Lower lobe of right lung (tissue), 2 donors: ENCODE measurements around the gene DOCK10. TPM values are rescaled to one million over a fixed set of nuclear protein-coding genes. Genes with fewer than 3 reads are reported as not detected.

Experiments
- ATAC-seq, 2 donors: fragments of 200-7000 bp; cut with Tn5 transposase; one replicate each; pipeline ENCODE4 v1.9.1; 2020 to 2022; ENCODE audit warnings: mild to moderate bottlenecking in 2 of 2, moderate library complexity in 2 of 2
- DNase-seq: peaks from one replicate; pipeline ENCODE4 v3.0.0-alpha.2; 2020
- H3K27ac ChIP-seq: fragments of 200-600 bp; one replicate; pipeline ENCODE4 v1.8.0; 2022
- H3K27me3 ChIP-seq: fragments of 200-600 bp; one replicate; pipeline ENCODE4 v1.8.0; 2022; ENCODE audit warnings: low read depth
- H3K36me3 ChIP-seq: fragments of 200-600 bp; one replicate; pipeline ENCODE4 v1.8.0; 2022; ENCODE audit warnings: mild to moderate bottlenecking
- H3K4me1 ChIP-seq: fragments of 200-600 bp; one replicate; pipeline ENCODE4 v1.8.0; 2022
- H3K4me3 ChIP-seq: fragments of 200-600 bp; one replicate; pipeline ENCODE4 v1.8.0; 2022; ENCODE audit warnings: mild to moderate bottlenecking
- H3K9me3 ChIP-seq: fragments of 200-600 bp; one replicate; pipeline ENCODE4 v1.8.0; 2022
- CTCF ChIP-seq: fragments of 200-600 bp; IDR thresholded peaks from one replicate; pipeline ENCODE4 v1.8.0; 2022; ENCODE audit warnings: antibody characterized with exemption, mild to moderate bottlenecking
- intact Hi-C: fragments of 100-400 bp; cut with DNase I; formaldehyde crosslinking; loops from one replicate; pipeline ENCODE4 v1.11.0; 2022
- total RNA-seq: library from RNA; stranded (reverse); fragmentation: NEBNext Ultra II Directional; extraction: Animal tissue kit (Norgen Biotek cat#: 25700); gene quantifications from one replicate; pipeline ENCODE4 v1.2.1, GENCODE V29; 2021
- donor health status: DM: no; HTN: yes; CAD: no; lungs with severe emphysema.

DOCK10 gene
- total RNA-seq, 1 donor from 2014 or later = 52.3 TPM

GRCh38 chr2:224999321-224999720 is 42.9 kb downstream of the DOCK10 start:
- Histone ChIP-seq H3K4me1 (peaks cover 4% of the 10 kb centered on the region), H3K9me3 (no peaks in the 10 kb centered on the region), H3K36me3 (no peaks in the 10 kb centered on the region), H3K27ac (no peak overlapping the region), H3K27me3 (no peaks in the 10 kb centered on the region), H3K4me3 (no peak overlapping the region)
- intact Hi-C loops = no loop called here
- ATAC-seq (no peak), DNase-seq (no peak)
- no peak for TF ChIP-seq CTCF

GRCh38 chr2:224997802-224998201 is 44.5 kb downstream of the DOCK10 start:
- intact Hi-C loops = no loop called here
- peaks cover 4% of the 10 kb centered on the region for H3K4me1 ChIP-seq
- H3K27ac ChIP-seq = no peak overlapping the region
- no peaks in the 10 kb centered on the region for H3K9me3 ChIP-seq
- H3K4me3 ChIP-seq = no peak overlapping the region
- no peak for DNase-seq
- H3K36me3 ChIP-seq = no peaks in the 10 kb centered on the region
- ATAC-seq = no peak
- no peaks in the 10 kb centered on the region for H3K27me3 ChIP-seq
- no peak for TF ChIP-seq CTCF

GRCh38 chr2:224995419-224995818 is 46.8 kb downstream of the DOCK10 start:
- no peak for ATAC-seq
- intact Hi-C loops = no loop called here
- H3K36me3 ChIP-seq = no peaks in the 10 kb centered on the region
- H3K27me3 ChIP-seq = no peaks in the 10 kb centered on the region
- H3K4me3 ChIP-seq = no peak overlapping the region
- DNase-seq = no peak
- H3K9me3 ChIP-seq = no peaks in the 10 kb centered on the region
- H3K27ac ChIP-seq = no peak overlapping the region
- peaks cover 4% of the 10 kb centered on the region for H3K4me1 ChIP-seq
- TF ChIP-seq CTCF = no peak

- no peak for TF ChIP-seq CTCF
- no peaks in the 10 kb centered on the region for H3K36me3 ChIP-seq
- no peak overlapping the region for H3K4me3 ChIP-seq
- H3K9me3 ChIP-seq = no peaks in the 10 kb centered on the region
- no peak for DNase-seq
- intact Hi-C loops = no loop called here
- ATAC-seq = no peak
- H3K27me3 ChIP-seq = no peaks in the 10 kb centered on the region
- H3K4me1 ChIP-seq = no peaks in the 10 kb centered on the region
- H3K27ac ChIP-seq = no peak overlapping the region
These were observed 47.9 kb downstream of the DOCK10 start for GRCh38 chr2:224994242-224994823.

- Histone ChIP-seq H3K4me3 (no peak overlapping the region), H3K4me1 (no peaks in the 10 kb centered on the region), H3K9me3 (no peaks in the 10 kb centered on the region), H3K27ac (no peak overlapping the region), H3K36me3 (no peaks in the 10 kb centered on the region), H3K27me3 (no peaks in the 10 kb centered on the region)
- ATAC-seq (no peak), DNase-seq (no peak)
- intact Hi-C loops = no loop called here
- no peak for TF ChIP-seq CTCF
These were observed 51.6 kb downstream of the DOCK10 start for GRCh38 chr2:224990710-224991109.
